ENCODE measurements around the gene ATG10. TPM values are rescaled to one million over a fixed set of nuclear protein-coding genes. Genes with fewer than 3 reads are reported as not detected.
A peak's percentile ranks its signal among the peaks of the same experiment; 100 is the strongest.
"Not testable (repeated sequence)": the region's sequence is repeated elsewhere in the genome, so short reads cannot be mapped to it uniquely, and the experiment has no call there.

ATG10 gene
- total and polyA plus RNA-seq, 2 donors, result 10.4 to 12.7 TPM

DNA sequence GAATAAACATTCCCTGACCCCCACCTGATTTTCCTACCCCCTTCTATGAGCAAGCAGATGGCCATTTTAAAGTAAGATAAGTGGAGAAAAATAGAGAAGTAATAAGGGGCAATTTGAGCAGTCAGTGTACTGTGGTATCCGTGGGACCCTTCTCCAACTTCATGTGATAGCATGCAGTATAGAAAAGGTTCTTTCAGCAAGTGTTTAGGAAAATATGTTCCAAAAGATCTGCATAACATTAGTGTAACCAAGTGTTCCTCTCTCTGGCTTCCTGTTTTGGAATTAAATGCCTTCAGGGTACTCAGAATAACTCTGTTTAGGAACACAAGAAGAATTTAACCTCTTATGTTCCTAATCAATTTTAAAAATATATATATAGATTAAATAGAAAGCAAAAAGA, 134.9 kb downstream of the ATG10 start:
- Histone ChIP-seq H3K27me3 (ENCODE audit: control insufficient read depth in 2 of 2, insufficient read depth in 1 of 2, low read length in 1 of 2) (no peaks in the 10 kb centered on the region), H3K4me1 (ENCODE audit: control insufficient read depth in 2 of 2, insufficient read depth in 2 of 2, low read length in 2 of 2) (peaks cover 0 to 5% of the 10 kb centered on the region in 2 donors), H3K27ac (ENCODE audit: low read depth in 1 of 2, low read length in 1 of 2) (peak overlapping the region in 1 of 2 donors; percentile 61), H3K36me3 (ENCODE audit: control insufficient read depth in 2 of 2, insufficient read depth in 2 of 2, low read length in 1 of 2) (no peaks in the 10 kb centered on the region), H3K9me3 (ENCODE audit: control insufficient read depth in 2 of 2, insufficient read depth in 1 of 2, low read length in 1 of 2) (no peaks in the 10 kb centered on the region), H3K4me3 (ENCODE audit: low read length in 2 of 2) (no peak overlapping the region)
- WGBS, result 35% methylated on average over 1 of the region's 1 CpG
- peak in 1 of 9 donors; percentile 37 for DNase-seq (ENCODE audit: low read depth in 6 of 9, low spot score in 9 of 9)

DNA sequence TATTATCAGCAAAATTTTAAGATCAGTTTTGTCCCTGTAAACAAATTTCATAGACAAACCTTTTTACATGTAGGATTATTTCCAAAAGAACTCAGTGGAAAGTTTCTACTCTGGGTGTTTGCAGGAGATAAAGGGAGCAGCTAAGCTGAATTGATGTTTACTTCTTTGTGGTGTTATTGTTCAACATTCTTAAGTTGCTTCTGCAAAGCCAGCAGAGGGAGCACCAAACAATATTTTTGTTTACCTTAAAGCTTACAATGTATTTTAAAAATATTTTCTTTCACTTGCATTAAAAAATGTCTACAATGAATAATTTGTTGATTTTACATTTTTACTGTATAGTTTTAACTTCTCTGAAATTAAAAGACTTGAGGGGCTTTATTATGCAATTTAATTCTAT, 135.4 kb downstream of the ATG10 start:
- Histone ChIP-seq H3K4me3 (ENCODE audit: low read length in 2 of 2) (no peak overlapping the region), H3K27ac (ENCODE audit: low read depth in 1 of 2, low read length in 1 of 2) (no peak overlapping the region), H3K4me1 (ENCODE audit: control insufficient read depth in 2 of 2, insufficient read depth in 2 of 2, low read length in 2 of 2) (peaks cover 0 to 5% of the 10 kb centered on the region in 2 donors), H3K36me3 (ENCODE audit: control insufficient read depth in 2 of 2, insufficient read depth in 2 of 2, low read length in 1 of 2) (no peaks in the 10 kb centered on the region), H3K9me3 (ENCODE audit: control insufficient read depth in 2 of 2, insufficient read depth in 1 of 2, low read length in 1 of 2) (no peaks in the 10 kb centered on the region), H3K27me3 (ENCODE audit: control insufficient read depth in 2 of 2, insufficient read depth in 1 of 2, low read length in 1 of 2) (no peaks in the 10 kb centered on the region)
- peak in 5 of 9 donors; percentile 15 to 62 (median 34) for DNase-seq (ENCODE audit: low read depth in 6 of 9, low spot score in 9 of 9)

DNA sequence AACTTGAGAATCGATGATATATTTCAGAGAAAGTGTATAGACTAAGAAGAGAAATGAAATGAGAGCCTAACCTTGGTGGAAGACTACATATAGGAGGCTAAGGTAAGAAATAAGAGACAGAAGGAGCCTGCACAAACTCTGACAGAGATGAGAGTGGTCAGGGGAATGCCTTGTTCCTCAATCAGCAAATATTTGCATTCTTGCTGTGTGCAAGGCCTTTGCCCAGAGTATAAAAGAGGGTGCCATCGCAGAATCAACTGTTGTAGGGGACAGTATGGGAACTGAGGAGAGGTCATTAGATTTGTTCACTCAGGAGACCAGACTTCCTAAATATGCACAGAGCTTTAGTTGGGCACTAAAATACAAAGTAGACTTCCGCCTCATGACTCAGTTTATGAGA, 137.2 kb downstream of the ATG10 start:
- no peak overlapping the region for H3K4me3 ChIP-seq (ENCODE audit: low read length in 2 of 2)
- H3K36me3 ChIP-seq (ENCODE audit: control insufficient read depth in 2 of 2, insufficient read depth in 2 of 2, low read length in 1 of 2), result no peaks in the 10 kb centered on the region
- H3K27me3 ChIP-seq (ENCODE audit: control insufficient read depth in 2 of 2, insufficient read depth in 1 of 2, low read length in 1 of 2), result no peaks in the 10 kb centered on the region
- 99% methylated on average over 3 of the region's 3 CpGs for WGBS
- peaks cover 0 to 5% of the 10 kb centered on the region in 2 donors for H3K4me1 ChIP-seq (ENCODE audit: control insufficient read depth in 2 of 2, insufficient read depth in 2 of 2, low read length in 2 of 2)
- no peaks in the 10 kb centered on the region for H3K9me3 ChIP-seq (ENCODE audit: control insufficient read depth in 2 of 2, insufficient read depth in 1 of 2, low read length in 1 of 2)
- H3K27ac ChIP-seq (ENCODE audit: low read depth in 1 of 2, low read length in 1 of 2), result no peak overlapping the region
- DNase-seq (ENCODE audit: low read depth in 6 of 9, low spot score in 9 of 9), result no peak

GRCh38 chr5:82109915-82110314, 138.1 kb downstream of the ATG10 start:
- WGBS, result 100% methylated on average over 2 of the region's 2 CpGs

DNA sequence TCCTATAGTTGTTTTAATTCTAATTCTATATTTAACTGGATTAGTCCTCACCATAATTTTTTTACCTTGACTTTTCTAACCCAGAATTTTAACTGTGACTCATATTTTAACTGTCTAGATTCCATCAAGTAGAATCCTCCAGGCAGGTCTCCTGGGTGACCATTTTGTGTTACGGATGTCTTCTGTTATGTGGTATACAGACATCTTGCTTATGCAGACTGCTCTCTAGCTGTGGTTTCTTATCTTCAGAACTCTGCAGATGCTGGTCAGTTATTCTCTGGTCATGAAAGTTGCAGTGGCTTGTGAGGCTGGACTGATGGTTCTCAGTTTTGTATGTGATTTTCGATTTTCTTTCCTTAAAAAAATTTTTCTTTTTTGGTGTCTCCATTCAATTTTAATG, 139.4 kb downstream of the ATG10 start:
- H3K27me3 ChIP-seq (ENCODE audit: control insufficient read depth in 2 of 2, insufficient read depth in 1 of 2, low read length in 1 of 2), result no peaks in the 10 kb centered on the region
- 89% methylated on average over 2 of the region's 2 CpGs for WGBS
- H3K4me3 ChIP-seq (ENCODE audit: low read length in 2 of 2), result no peak overlapping the region
- peak in 1 of 9 donors; percentile 35 for DNase-seq (ENCODE audit: low read depth in 6 of 9, low spot score in 9 of 9)
- H3K4me1 ChIP-seq (ENCODE audit: control insufficient read depth in 2 of 2, insufficient read depth in 2 of 2, low read length in 2 of 2), result peaks cover 0 to 5% of the 10 kb centered on the region in 2 donors
- no peak overlapping the region for H3K27ac ChIP-seq (ENCODE audit: low read depth in 1 of 2, low read length in 1 of 2)
- H3K9me3 ChIP-seq (ENCODE audit: control insufficient read depth in 2 of 2, insufficient read depth in 1 of 2, low read length in 1 of 2), result no peaks in the 10 kb centered on the region
- H3K36me3 ChIP-seq (ENCODE audit: control insufficient read depth in 2 of 2, insufficient read depth in 2 of 2, low read length in 1 of 2), result no peaks in the 10 kb centered on the region

More at GRCh38 chr5:82109915-82110314, 138.1 kb downstream of the ATG10 start:
- H3K27me3 ChIP-seq (ENCODE audit: control insufficient read depth in 2 of 2, insufficient read depth in 1 of 2, low read length in 1 of 2); H3K36me3 ChIP-seq (ENCODE audit: control insufficient read depth in 2 of 2, insufficient read depth in 2 of 2, low read length in 1 of 2); DNase-seq (ENCODE audit: low read depth in 6 of 9, low spot score in 9 of 9); H3K4me1 ChIP-seq (ENCODE audit: control insufficient read depth in 2 of 2, insufficient read depth in 2 of 2, low read length in 2 of 2); H3K9me3 ChIP-seq (ENCODE audit: control insufficient read depth in 2 of 2, insufficient read depth in 1 of 2, low read length in 1 of 2); H3K27ac ChIP-seq (ENCODE audit: low read depth in 1 of 2, low read length in 1 of 2); H3K4me3 ChIP-seq (ENCODE audit: low read length in 2 of 2): not testable (repeated sequence)

DNA sequence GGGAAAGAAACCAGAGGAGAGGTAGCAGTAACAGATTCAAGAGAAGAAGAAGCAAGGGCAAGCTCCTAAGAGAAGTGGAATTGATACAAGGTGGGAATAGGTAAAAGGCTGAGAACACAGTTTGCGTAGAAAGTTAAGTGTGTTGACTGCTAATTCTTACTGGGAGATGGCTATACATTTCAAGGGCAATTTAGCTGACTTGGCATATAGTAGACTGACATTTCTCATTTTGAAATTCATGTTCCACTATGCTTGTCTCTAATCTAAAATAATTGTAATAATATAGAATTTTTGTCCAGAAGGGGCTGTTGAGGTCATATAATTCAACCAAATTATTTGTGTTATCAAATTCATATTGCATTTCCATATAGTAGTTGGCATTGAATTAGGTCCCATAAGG, 144.0 kb downstream of the ATG10 start:
- no peak for DNase-seq (ENCODE audit: low read depth in 6 of 9, low spot score in 9 of 9)
- H3K27me3 ChIP-seq (ENCODE audit: control insufficient read depth in 2 of 2, insufficient read depth in 1 of 2, low read length in 1 of 2), result no peaks in the 10 kb centered on the region
- H3K9me3 ChIP-seq (ENCODE audit: control insufficient read depth in 2 of 2, insufficient read depth in 1 of 2, low read length in 1 of 2), result no peaks in the 10 kb centered on the region
- WGBS, result 100% methylated on average over 1 of the region's 1 CpG
- H3K36me3 ChIP-seq (ENCODE audit: control insufficient read depth in 2 of 2, insufficient read depth in 2 of 2, low read length in 1 of 2), result no peaks in the 10 kb centered on the region
- H3K27ac ChIP-seq (ENCODE audit: low read depth in 1 of 2, low read length in 1 of 2), result no peak overlapping the region
- no peaks in the 10 kb centered on the region for H3K4me1 ChIP-seq (ENCODE audit: control insufficient read depth in 2 of 2, insufficient read depth in 2 of 2, low read length in 2 of 2)
- H3K4me3 ChIP-seq (ENCODE audit: low read length in 2 of 2), result no peak overlapping the region

DNA sequence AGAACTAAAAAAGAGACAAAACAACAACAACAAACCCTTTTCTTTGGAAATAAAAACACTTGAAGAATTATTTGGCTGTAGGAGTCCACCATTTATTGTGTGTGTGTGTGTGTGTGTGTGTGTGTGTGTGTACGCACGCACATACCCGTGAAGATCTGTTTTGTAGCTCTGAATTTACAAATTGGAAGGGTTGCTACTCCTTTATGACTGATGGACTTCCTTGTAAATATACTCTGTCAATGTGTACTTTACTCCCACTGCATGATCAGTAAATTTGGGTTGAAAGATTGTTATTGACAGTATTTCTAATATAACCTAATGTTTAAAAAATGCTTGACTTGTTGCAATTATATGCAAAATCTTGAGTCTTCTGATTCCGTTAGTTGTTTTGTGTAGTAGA, 148.1 kb downstream of the ATG10 start:
- no peak overlapping the region for H3K4me3 ChIP-seq (ENCODE audit: low read length in 2 of 2)
- H3K9me3 ChIP-seq (ENCODE audit: control insufficient read depth in 2 of 2, insufficient read depth in 1 of 2, low read length in 1 of 2), result peaks cover 0 to 5% of the 10 kb centered on the region in 2 donors
- no peak for DNase-seq (ENCODE audit: low read depth in 6 of 9, low spot score in 9 of 9)
- no peaks in the 10 kb centered on the region for H3K4me1 ChIP-seq (ENCODE audit: control insufficient read depth in 2 of 2, insufficient read depth in 2 of 2, low read length in 2 of 2)
- H3K27me3 ChIP-seq (ENCODE audit: control insufficient read depth in 2 of 2, insufficient read depth in 1 of 2, low read length in 1 of 2), result no peaks in the 10 kb centered on the region
- WGBS, result 98% methylated on average over 4 of the region's 4 CpGs
- H3K36me3 ChIP-seq (ENCODE audit: control insufficient read depth in 2 of 2, insufficient read depth in 2 of 2, low read length in 1 of 2), result no peaks in the 10 kb centered on the region
- H3K27ac ChIP-seq (ENCODE audit: low read depth in 1 of 2, low read length in 1 of 2), result no peak overlapping the region

DNA sequence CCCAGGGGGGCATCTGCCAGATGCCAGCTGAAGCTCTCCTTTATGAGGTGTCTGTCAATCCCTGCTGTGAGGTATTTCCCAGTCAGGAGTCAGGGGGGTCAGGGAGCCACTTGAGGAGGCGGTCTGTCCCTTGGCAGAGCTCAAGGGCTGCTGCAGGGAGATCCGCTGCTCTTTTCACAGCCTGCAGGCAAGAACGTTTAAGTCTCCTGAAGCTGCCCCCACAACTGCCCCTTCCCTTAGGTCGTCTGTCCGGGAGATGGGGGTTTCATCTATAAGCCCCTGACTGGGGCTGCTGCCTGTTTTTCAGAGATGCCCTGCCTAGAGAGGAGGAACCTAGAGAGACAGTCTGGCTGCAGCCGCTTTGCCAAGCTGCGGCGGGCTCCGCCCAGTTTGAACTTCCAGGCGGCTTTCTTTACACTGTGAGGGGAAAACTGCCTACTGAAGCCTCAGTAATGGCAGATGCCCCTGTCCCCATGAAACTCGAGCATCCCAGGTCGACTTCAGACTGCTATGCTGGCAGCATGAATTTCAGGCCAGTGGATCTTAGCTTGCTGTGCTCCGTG, 158.0 kb downstream of the ATG10 start:
- Histone ChIP-seq H3K4me3 (ENCODE audit: low read length in 2 of 2) (no peak overlapping the region), H3K36me3 (ENCODE audit: control insufficient read depth in 2 of 2, insufficient read depth in 2 of 2, low read length in 1 of 2) (peaks cover 0 to 6% of the 10 kb centered on the region in 2 donors), H3K4me1 (ENCODE audit: control insufficient read depth in 2 of 2, insufficient read depth in 2 of 2, low read length in 2 of 2) (no peaks in the 10 kb centered on the region), H3K27ac (ENCODE audit: low read depth in 1 of 2, low read length in 1 of 2) (no peak overlapping the region), H3K9me3 (ENCODE audit: control insufficient read depth in 2 of 2, insufficient read depth in 1 of 2, low read length in 1 of 2) (no peaks in the 10 kb centered on the region), H3K27me3 (ENCODE audit: control insufficient read depth in 2 of 2, insufficient read depth in 1 of 2, low read length in 1 of 2) (no peaks in the 10 kb centered on the region)
- no peak for DNase-seq (ENCODE audit: low read depth in 6 of 9, low spot score in 9 of 9)
- 97% methylated on average over 13 of the region's 13 CpGs for WGBS

DNA sequence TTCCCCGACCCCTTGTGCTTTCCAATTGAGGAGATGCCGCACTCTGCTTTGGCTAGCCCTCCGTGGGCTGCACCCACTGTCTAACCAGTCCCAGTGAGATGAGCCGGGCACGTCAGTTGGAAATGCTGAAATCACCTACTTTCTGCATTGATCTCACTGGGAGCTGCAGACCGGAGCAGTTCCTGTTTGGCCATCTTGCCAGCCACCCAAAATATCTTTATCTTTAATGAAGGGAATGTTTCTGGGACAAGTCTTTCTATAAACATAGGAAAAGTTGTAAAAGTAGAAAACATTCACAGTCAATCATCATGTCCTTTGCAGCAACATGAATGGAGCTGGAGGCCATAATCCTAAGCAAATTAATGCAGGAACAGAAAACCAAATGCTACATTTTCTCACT, 158.8 kb downstream of the ATG10 start:
- H3K27me3 ChIP-seq (ENCODE audit: control insufficient read depth in 2 of 2, insufficient read depth in 1 of 2, low read length in 1 of 2), result no peaks in the 10 kb centered on the region
- peaks cover 0 to 6% of the 10 kb centered on the region in 2 donors for H3K36me3 ChIP-seq (ENCODE audit: control insufficient read depth in 2 of 2, insufficient read depth in 2 of 2, low read length in 1 of 2)
- 97% methylated on average over 6 of the region's 6 CpGs for WGBS
- H3K4me3 ChIP-seq (ENCODE audit: low read length in 2 of 2), result no peak overlapping the region
- no peaks in the 10 kb centered on the region for H3K9me3 ChIP-seq (ENCODE audit: control insufficient read depth in 2 of 2, insufficient read depth in 1 of 2, low read length in 1 of 2)
- no peaks in the 10 kb centered on the region for H3K4me1 ChIP-seq (ENCODE audit: control insufficient read depth in 2 of 2, insufficient read depth in 2 of 2, low read length in 2 of 2)
- DNase-seq (ENCODE audit: low read depth in 6 of 9, low spot score in 9 of 9), result no peak
- no peak overlapping the region for H3K27ac ChIP-seq (ENCODE audit: low read depth in 1 of 2, low read length in 1 of 2)

All from thymus (tissue), 11 donors.